Measurements from ENCODE around the gene UBE2L5.

DNA sequence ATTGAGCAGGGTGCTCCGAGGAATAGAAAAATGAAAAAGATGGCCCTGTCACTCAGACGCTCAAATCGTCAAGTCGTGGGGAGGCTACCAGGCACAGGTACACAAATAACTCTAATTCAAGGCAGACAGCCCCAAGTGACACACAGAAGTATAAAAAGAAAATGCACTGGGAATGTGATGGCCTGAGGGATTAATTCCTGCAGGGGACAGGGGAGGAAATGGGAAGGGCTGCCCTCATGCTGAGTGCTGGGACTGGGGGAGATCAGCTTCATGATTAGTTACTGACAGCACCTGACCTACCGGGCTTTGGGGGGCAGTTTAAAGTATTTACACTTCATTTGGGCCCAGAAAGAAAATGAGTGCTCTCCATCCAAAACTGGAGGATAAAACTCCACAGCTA lies 20.9 kb upstream of the UBE2L5 start:
- TF ChIP-seq, protein P1, sequence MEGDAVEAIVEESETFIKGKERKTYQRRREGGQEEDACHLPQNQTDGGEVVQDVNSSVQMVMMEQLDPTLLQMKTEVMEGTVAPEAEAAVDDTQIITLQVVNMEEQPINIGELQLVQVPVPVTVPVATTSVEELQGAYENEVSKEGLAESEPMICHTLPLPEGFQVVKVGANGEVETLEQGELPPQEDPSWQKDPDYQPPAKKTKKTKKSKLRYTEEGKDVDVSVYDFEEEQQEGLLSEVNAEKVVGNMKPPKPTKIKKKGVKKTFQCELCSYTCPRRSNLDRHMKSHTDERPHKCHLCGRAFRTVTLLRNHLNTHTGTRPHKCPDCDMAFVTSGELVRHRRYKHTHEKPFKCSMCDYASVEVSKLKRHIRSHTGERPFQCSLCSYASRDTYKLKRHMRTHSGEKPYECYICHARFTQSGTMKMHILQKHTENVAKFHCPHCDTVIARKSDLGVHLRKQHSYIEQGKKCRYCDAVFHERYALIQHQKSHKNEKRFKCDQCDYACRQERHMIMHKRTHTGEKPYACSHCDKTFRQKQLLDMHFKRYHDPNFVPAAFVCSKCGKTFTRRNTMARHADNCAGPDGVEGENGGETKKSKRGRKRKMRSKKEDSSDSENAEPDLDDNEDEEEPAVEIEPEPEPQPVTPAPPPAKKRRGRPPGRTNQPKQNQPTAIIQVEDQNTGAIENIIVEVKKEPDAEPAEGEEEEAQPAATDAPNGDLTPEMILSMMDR (conservative IDR thresholded peaks at IDR 0.05; ENCODE audit: low read length): no peak
- no peak for TF ChIP-seq EZH2phosphoT487 (IDR thresholded peaks at IDR 0.05; ENCODE audit: borderline replicate concordance, low read depth, low read length)

Measured in OCI-LY7 (cell line).